Measurements from ENCODE around the gene SMAD9. TPM values are rescaled to one million over a fixed set of nuclear protein-coding genes. Genes with fewer than 3 reads are reported as not detected.

Gene SMAD9
- total and polyA plus RNA-seq, 2 of the 13 experiments (the other 11 are each of a cell fraction or from before 2014, with no cell fraction given) = 4.2 to 7.7 TPM

- Histone ChIP-seq H3K4me3 (replicated peaks in 1 of 3; ENCODE audit: insufficient read depth in 1 of 3, low read depth in 2 of 3, low read length in 3 of 3) (no peak overlapping the region), H3K27me3 (ENCODE audit: control insufficient read depth in 1 of 2, insufficient read depth in 2 of 2, low read length in 2 of 2) (no peaks in the 10 kb centered on the region), H3K27ac (ENCODE audit: extremely low read length, insufficient read depth, low read length) (no peak overlapping the region), H3K79me2 (ENCODE audit: insufficient read depth, low read length) (peaks cover 63% of the 10 kb centered on the region), H3K4me1 (ENCODE audit: insufficient read depth, low read length) (peaks cover 53% of the 10 kb centered on the region), H3K9ac (ENCODE audit: insufficient read depth, low read depth, low read length) (no peak overlapping the region), H2AFZ (ENCODE audit: low read length) (no peak overlapping the region), H4K20me1 (ENCODE audit: insufficient read depth, low read length) (no peaks in the 10 kb centered on the region), H3K4me2 (ENCODE audit: low read depth, low read length) (no peak overlapping the region), H3K9me3 (ENCODE audit: low read length) (no peaks in the 10 kb centered on the region), H3K36me3 (replicated peaks in 1 of 2; ENCODE audit: control insufficient read depth in 1 of 2, insufficient read depth in 2 of 2, low read length in 2 of 2) (no peaks in the 10 kb centered on the region)
- no TSS peak for BruUV-seq (replicated peaks)
- DNase-seq (ENCODE audit: low spot score) (no peak), ATAC-seq (no peak), FAIRE-seq (no peak)
- intact Hi-C loops (cut with micrococcal nuclease; ENCODE audit: unreplicated experiment) = no loop called here
- in situ Hi-C loops (cut with HindIII; ENCODE audit: extremely low pct_ligation_motif_present, low pct_unique_long_range_greater_than_20kb) = no loop called here
- CTCF ChIA-PET (ENCODE audit: low intra/inter-chr PET ratio, low total read pairs) = no interaction called here
- TF ChIP-seq CEBPB (IDR thresholded peaks at IDR 0.05; ENCODE audit: borderline replicate concordance, low read depth, low read length) = peak; percentile 16; the same call in 1 of the 2 replicates
- TF ChIP-seq HIVEP1 (CRISPR knock-in tag; IDR thresholded peaks at IDR 0.05) = no peak
- TF ChIP-seq SMARCE1 (IDR thresholded peaks at IDR 0.05; ENCODE audit: borderline replicate concordance) = no peak
- no peak for TF ChIP-seq NCOR1 (IDR thresholded peaks at IDR 0.05; ENCODE audit: borderline replicate concordance, low read length)
- no peak for TF ChIP-seq IRX3 (CRISPR knock-in tag; IDR thresholded peaks at IDR 0.05; ENCODE audit: borderline replicate concordance, low read depth)
- POLR2A ChIA-PET = no interaction called here
- 98% methylated on average over 4 of the region's 4 CpGs for WGBS (ENCODE audit: low lambda C conversion rate)
These were observed 5.4 kb downstream of the SMAD9 start for GRCh38 chr13:36914648-36915047.

- no TSS peak for BruUV-seq (replicated peaks)
- no peaks in the 10 kb centered on the region for H3K36me3 ChIP-seq (replicated peaks in 1 of 2; ENCODE audit: control insufficient read depth in 1 of 2, insufficient read depth in 2 of 2, low read length in 2 of 2)
- FAIRE-seq (no peak), DNase-seq (ENCODE audit: low spot score) (no peak), ATAC-seq (no peak)
- H3K9ac ChIP-seq (ENCODE audit: insufficient read depth, low read depth, low read length) = no peak overlapping the region
- H3K79me2 ChIP-seq (ENCODE audit: insufficient read depth, low read length) = peaks cover 66% of the 10 kb centered on the region
- H3K27me3 ChIP-seq (ENCODE audit: control insufficient read depth in 1 of 2, insufficient read depth in 2 of 2, low read length in 2 of 2) = no peaks in the 10 kb centered on the region
- H3K4me1 ChIP-seq (ENCODE audit: insufficient read depth, low read length) = peaks cover 59% of the 10 kb centered on the region
- in situ Hi-C loops (cut with HindIII; ENCODE audit: extremely low pct_ligation_motif_present, low pct_unique_long_range_greater_than_20kb) = no loop called here
- TF ChIP-seq ZSCAN20 (CRISPR knock-in tag; IDR thresholded peaks at IDR 0.05; ENCODE audit: borderline replicate concordance) (no peak), PRMT3 (CRISPR knock-in tag; IDR thresholded peaks at IDR 0.05; ENCODE audit: borderline replicate concordance, low read depth) (no peak), ZNF891 (CRISPR knock-in tag; IDR thresholded peaks at IDR 0.05) (no peak), ZSCAN30 (CRISPR knock-in tag; IDR thresholded peaks at IDR 0.05) (no peak), EZH2 (conservative IDR thresholded peaks at IDR 0.05; ENCODE audit: low read depth, low read length) (no peak)
- no peak overlapping the region for H2AFZ ChIP-seq (ENCODE audit: low read length)
- H3K4me3 ChIP-seq (replicated peaks in 1 of 3; ENCODE audit: insufficient read depth in 1 of 3, low read depth in 2 of 3, low read length in 3 of 3) = no peak overlapping the region
- CTCF ChIA-PET (ENCODE audit: low intra/inter-chr PET ratio, low total read pairs) = no interaction called here
- no peaks in the 10 kb centered on the region for H4K20me1 ChIP-seq (ENCODE audit: insufficient read depth, low read length)
- no peak overlapping the region for H3K4me2 ChIP-seq (ENCODE audit: low read depth, low read length)
- H3K27ac ChIP-seq (ENCODE audit: extremely low read length, insufficient read depth, low read length) = no peak overlapping the region
- intact Hi-C loops (cut with micrococcal nuclease; ENCODE audit: unreplicated experiment) = no loop called here
- H3K9me3 ChIP-seq (ENCODE audit: low read length) = no peaks in the 10 kb centered on the region
- POLR2A ChIA-PET = no interaction called here
These were observed 6.6 kb downstream of the SMAD9 start for GRCh38 chr13:36913463-36913862.

Data from HepG2 (cell line).